KBM-7 (cell line): ENCODE measurements around the gene EMD.

Source experiments
- DNase-seq: peaks from one replicate; pipeline ENCODE4 v3.0.0-alpha.2; 2015
- in situ Hi-C: fragments of 300-500 bp; cut with MboI; formaldehyde crosslinking; loops from 2 replicates; pipeline ENCODE4 v1.14.3; 2020; ENCODE audit warnings: low sequenced_read_pairs, low pct_unique_long_range_greater_than_20kb, mixed read lengths

EMD gene

GRCh38 chrX:154369449-154370299 is 9.4 kb upstream of the EMD start:
- in situ Hi-C loops, result no loop called here
- DNase-seq, result peak; percentile 58

- in situ Hi-C loops, result no loop called here
- no peak for DNase-seq
Measured at GRCh38 chrX:154370300-154371016, 8.6 kb upstream of the EMD start.

- peak; percentile 96 for DNase-seq
- in situ Hi-C loops, result no loop called here
Measured at GRCh38 chrX:154371017-154371788, 7.9 kb upstream of the EMD start.

- in situ Hi-C loops, result no loop called here
- DNase-seq, result no peak
Measured at GRCh38 chrX:154371789-154372300, 7.2 kb upstream of the EMD start.

GRCh38 chrX:154372612-154373022 is 6.5 kb upstream of the EMD start:
- no peak for DNase-seq
- in situ Hi-C loops, result no loop called here

GRCh38 chrX:154373340-154374306 is 5.5 kb upstream of the EMD start:
- in situ Hi-C loops, result no loop called here
- DNase-seq, result peak; percentile 73

GRCh38 chrX:154374313-154375155 is 4.6 kb upstream of the EMD start, which contains the start of gene FLNA:
FLNA (minus strand) TSS chrX:154374634; CDS start chrX:154371245, 3,389 bp downstream.
- DNase-seq, result peak; percentile 37
- in situ Hi-C loops, result no loop called here

- in situ Hi-C loops, result no loop called here
- no peak for DNase-seq
Measured at GRCh38 chrX:154375156-154375504, 4.0 kb upstream of the EMD start.

GRCh38 chrX:154376774-154377173 is 2.3 kb upstream of the EMD start:
- no peak for DNase-seq
- in situ Hi-C loops, result no loop called here

GRCh38 chrX:154378059-154378798 is 866 bp upstream of the EMD start:
- no peak for DNase-seq
- in situ Hi-C loops, result no loop called here

- DNase-seq, result no peak
- in situ Hi-C loops, result no loop called here
Measured at GRCh38 chrX:154379569-154379951, 465 bp downstream of the EMD start.

GRCh38 chrX:154380153-154380552 is 1.1 kb downstream of the EMD start:
- no peak for DNase-seq
- in situ Hi-C loops, result no loop called here

GRCh38 chrX:154380787-154381186 is 1.7 kb downstream of the EMD start:
- in situ Hi-C loops, result no loop called here
- no peak for DNase-seq

- in situ Hi-C loops, result no loop called here
- no peak for DNase-seq
Measured at GRCh38 chrX:154381271-154381670, 2.2 kb downstream of the EMD start.

GRCh38 chrX:154382483-154383069 is 3.5 kb downstream of the EMD start:
- DNase-seq, result no peak
- in situ Hi-C loops, result no loop called here

GRCh38 chrX:154383359-154384283 is 4.5 kb downstream of the EMD start:
- in situ Hi-C loops, result no loop called here
- DNase-seq, result no peak
